NOMO-1 treated with DMSO at 0.1 percent for 48 hours (cell line): Measurements from ENCODE around the gene WDR86.

Experiments
- DNase-seq: peaks from one replicate; lab custom pipeline; 2025; ENCODE audit not compliant: unreplicated experiment; lab: John Stamatoyannopoulos, UW

WDR86 gene

DNA sequence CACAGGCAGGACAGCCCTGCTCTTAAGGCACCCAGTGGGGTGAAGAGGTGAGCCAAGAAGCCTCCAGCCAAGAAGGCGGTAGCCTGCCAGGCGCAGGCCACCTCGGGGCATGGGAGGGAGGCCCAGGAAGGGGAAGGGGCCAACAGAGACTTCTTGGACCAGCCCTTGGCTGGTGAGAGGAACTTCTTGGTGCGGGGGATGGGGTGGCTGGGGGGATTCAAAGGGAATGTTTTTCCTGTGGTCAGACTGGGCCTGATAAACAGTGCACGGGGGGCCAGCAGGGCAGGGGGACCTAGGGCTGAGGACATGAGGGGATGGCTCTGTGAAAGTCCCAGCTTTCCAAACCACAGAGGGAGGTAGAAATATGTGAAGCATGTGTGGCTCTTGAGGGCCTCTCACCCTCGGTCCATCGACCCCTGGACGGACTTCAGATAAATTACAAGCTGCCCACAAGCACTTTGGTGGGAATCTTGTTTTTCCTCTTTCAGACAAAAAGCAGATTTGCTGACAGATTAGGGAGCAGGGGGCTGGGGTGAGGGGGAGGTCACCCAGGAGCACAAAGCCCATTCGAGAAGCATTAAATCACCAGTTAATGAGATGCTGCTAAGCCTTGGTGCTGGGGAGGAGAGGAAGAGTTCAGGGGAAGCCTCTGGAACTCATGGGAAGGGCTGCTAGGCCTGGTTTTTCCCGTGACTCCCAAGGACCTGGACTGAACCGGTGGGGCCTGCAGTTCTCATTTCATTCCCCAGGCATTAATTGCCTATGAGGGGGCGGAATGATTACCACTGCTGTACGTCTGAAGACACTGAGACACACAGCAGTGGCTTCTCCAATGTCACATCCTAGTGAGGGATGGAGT lies 18.8 kb upstream of the WDR86 start:
- DNase-seq, result no peak

DNA sequence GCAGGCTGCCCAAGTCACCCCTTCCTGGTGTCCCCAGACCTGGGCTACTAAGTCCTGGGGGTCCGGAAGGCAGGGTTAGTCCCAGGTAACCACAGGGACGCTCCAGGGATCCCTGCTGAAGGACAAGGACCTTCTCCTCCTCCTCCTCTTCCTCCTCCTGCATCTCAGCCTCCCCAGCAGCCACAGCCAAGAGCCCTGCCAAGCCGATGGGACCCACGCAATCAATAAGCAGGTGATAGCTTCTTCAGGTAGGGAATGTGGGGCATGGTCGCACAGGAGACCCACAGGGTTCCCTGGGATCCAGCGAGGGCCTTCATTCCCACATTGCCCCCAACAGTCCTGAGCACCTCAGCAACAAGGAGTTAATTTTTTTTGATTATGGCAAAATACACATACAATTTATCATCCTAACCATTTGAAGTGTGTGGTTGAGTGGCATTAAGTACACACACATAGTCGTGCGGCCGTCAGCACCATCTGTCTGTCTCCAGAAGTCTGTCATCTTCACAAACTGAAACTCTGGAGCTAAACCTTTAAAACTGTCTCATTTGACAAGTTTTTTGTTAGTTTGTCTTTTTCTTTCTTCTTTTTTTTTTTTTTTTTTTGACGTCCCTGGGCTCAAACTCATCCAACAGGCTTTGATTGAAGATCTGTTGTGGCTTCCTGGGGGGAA lies 18.0 kb upstream of the WDR86 start:
- DNase-seq, result no peak

DNA sequence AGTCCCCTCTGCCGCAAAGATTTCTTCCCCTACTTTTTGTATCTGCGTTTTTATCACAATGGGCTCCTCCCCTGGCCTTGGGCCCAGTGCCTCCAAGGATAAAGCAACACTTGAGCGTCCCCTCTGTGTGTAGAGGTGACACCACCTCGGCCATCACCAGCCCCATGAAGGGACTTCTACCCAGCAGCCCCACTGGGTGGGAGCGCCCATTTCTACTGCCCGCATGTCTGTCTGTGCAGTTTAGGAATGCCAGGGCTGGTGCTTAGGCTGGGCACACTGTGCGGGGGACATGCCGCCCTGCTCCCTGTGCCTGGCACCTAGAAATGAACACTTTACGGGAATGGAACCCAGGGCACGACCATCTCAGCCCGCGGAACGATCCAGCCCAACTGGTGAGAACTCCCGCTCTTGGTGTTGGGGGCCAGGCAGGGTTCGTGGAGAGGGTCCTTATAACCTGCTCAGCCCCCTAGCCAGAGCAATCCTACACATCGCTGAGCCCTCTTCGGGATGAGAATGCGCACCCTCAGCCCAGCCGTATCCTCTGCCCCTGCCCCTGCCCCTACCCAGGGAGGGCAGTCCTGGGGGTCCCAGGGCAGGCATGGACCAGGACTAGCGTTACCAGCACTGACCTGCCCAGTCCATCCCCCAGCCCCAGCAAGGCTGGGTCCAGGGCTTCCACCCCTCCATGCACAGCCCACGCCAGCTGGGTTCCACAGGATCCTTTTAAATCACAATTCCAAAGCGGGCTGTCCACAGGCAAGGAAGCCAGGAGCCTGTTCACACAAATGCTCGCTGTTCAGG lies 17.3 kb upstream of the WDR86 start:
- DNase-seq, result no peak

DNA sequence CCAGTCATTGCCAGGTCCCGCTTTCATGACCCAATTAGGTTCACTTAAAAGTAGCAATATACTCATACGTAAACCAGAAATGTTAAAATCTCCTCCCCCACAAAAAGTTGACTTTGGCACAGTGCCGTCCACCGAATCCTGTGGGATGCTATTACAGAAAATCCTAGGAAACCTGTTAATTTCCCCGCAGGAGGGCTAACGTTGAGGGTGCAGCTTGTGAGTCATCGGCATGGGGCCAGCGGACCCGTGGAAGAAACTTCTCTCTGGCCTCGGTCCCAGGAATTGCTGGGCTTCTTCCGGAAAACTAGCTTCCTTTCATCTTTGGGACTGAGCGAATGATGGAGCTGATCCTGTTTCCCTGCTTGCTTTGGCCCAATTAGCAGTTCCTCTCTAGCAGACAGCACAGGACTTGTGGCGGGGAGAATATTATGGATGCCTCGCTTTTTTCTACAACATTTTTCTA lies 16.6 kb upstream of the WDR86 start:
- DNase-seq, result no peak

DNA sequence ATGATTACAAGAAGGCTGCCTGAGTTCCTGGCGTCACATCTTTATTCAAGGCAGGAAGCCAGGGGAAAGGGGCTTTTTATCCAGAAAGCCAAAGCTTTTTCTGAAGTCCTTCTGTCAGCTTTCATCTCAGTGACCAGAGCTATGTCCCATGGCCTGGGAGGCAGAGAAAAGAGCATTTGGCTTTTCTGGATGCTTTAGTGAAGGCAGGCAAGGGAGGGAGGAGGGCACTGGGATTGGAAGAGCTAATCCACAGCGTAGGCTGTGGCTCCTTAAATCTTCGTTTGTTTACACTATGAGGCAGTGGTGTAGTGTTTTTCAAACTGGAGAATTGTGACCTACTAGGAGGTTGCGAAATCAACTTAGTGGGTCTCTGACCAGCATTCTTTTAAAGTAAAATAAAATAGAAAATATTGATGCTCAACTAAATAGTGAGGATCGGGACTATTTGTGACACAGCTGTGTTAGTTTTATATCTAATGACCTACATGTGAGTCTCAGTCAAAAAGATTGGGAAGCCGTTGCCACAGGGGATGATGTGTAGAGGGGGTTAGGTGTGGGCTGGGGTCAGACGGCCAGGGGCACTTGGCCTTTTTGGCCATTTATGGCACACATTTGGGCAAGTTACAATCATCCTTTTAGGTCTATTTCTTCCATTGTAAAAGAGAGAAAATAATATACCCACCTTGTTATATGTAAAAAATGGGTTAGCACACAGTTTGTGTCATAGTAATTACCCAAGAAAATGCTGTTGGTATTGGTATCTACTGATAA lies 16.0 kb upstream of the WDR86 start:
- no peak for DNase-seq

DNA sequence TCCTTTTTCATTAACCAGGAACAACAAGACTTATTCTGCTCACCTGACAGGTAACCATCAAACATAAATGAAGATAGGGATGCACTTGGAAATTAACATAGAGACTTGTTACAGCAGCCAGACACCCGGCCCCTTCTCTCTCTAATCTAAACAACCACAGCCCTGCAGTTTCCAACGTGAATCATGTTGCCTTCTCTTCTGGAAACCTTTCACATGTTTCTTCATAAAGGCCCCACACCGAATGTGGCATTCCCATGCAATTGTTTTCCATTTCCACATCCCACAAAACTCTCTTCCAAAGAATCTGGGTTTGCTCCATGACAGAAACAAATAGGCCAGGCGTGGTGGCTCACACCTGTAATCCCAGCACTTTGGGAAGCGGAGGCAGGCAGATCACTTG lies 15.0 kb upstream of the WDR86 start:
- no peak for DNase-seq

DNA sequence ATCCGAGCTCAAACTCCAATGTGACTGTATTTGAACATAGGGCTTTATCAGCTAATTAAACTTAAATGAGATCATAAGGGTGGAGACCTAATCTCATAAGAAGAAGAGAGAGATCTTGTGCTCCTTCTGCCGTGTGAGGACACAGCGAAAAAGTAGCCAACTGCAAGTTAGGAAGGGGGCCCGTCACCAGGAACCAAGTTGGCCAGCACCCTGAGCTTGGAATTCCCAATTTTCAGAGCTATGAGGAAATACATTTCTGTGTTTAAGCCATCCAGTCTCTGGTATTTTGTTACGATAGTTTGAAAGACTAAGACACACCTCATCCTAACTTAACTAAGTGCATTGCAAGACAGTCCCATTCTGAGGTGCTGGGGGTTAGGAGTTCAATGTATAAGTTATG lies 14.1 kb upstream of the WDR86 start:
- no peak for DNase-seq

DNA sequence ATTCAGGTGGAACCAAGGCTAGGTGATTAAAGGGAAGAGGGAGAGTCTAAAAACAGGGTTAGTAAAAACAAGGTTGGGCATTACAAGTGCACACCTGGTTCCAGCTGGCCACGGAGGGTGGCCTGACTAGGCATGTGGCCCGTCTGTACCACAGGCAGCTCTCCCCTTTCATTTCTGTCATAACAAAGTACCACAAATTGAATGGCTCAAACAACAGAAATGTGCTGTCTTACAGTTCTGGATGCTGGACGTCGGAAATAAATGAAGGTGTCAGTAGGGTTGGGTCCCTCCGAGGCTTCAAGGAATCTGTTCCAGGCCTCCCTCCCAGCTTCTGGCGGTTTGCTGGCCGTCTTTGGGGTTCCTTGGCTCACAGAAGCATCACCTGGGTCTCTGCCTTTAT lies 13.4 kb upstream of the WDR86 start:
- no peak for DNase-seq

DNA sequence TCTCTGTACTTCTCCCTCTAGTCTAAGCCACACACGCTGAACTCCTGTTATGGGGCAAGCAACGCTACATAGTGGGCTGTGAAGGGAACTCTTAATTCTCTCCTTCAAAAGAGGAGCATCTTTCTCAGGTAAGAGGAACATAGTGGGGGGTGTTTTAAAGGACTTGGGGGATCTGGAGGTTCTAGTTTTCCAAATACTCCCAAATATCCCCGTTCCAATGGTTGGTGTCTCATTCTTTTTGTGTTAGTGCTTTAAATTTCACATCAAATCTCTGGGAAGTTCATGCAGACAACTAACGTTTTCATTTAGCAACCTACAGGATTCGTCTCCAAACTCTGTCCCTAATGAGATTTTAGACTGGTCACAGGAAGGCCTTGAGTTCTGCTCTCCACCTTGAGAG lies 12.4 kb upstream of the WDR86 start:
- DNase-seq, result no peak

DNA sequence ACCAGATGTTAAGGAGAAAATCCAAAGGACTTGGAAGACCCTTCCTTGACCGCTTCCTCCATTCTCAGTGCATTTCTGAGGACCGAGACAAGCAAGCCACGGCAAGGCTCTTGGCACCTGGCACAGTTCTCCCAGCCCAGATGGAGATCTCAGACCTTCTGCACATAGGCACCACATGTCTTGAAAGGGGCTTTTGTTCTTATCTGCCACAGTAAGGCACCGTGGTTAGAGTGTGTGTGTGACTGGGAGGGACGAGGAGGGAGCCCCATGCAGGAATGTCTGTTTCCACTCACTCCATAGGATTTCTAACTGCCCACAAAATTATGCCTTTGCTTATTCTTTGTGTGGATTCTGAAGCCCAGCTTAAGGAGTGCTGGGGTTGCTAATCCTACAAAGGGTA lies 10.3 kb upstream of the WDR86 start:
- DNase-seq, result no peak

DNA sequence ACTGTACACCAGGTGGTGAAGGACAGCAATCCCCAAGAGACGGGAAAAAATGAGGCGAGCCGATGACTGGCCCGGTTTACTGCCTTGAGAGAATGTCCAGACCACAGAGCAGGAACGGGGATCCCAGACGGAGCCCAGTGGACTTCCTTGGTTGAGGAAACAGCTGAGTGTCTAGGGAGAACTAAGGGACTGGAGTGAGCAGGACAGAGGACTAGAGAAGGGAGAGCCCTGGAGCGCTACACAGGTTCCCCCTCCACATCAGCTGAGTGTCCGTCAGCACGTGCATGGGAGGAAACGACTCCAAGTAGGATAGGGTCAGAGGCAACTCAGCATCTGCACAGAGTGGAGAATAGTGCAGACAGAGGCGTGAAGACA lies 7.1 kb upstream of the WDR86 start:
- DNase-seq, result no peak

DNA sequence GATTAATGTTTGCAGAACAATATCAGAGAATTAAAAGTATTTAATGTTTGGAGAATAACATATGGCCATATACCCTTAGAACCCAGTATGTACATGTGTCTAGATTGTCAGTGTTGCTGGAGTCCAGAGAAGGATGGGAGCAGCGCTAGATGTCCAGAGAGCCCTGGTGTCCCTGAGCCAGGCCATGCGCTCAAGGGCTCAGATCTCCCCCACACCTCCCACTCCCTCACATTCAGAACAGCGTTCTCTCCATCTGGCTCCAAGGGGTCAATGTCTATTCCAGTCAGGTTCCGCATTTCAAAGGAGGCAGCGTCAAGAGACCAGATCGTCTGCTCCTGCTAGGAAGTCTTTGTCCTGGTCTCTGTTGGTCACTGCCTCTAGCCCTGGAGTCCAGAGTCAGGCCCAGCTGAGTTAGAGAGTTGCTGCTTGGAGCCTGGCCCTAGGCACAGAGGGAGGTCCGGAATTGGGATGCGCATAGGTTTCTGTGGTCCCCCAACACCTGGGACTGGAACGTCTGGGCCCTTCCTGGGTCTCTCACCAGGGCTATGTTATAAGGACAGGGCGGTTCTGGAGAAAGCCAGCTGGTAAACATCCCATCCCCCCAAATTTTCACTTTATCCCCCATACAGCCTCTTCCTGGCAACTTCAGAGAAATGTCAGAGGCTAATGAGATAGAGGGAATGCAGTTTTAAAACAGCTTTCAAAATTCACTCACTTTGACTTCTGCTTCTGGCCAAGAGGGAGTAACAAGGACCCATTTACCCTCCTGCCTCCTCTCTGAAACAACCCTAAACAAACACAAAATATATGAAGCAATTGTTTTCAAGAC lies 6.5 kb upstream of the WDR86 start:
- DNase-seq, result no peak

DNA sequence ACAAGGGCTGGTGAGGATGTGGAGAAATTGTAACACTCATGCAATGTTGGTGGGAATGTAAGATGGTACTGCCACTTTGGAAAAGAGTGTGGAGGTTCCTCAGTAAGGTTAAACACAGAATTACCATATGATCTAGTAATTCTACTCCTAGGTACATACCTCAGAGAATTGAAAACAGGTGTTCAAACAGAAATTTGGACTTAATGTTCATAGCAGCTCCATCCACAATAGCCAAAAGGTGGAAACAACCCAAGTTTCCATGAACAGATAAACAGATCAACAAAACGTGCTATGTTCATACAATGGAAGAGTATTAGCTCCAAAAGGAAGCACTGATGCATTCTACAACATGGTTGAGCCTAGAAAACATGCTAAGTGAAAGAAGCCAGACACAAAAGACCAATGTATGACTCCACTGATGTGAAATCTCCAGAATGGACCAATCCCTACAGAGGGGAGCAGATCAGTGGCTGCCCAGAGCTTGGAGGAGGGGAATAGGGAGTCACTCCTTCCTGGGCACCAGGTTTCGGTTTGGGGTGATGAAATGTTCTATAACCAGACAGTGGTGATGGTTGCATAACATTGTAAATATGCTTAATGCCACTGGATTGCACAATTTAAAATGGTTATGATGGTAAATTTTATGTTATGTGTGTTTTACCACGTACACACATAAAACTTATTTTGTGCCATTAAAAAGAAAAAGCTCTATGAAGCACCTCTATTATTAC lies 5.7 kb upstream of the WDR86 start:
- peak; percentile 83 for DNase-seq

DNA sequence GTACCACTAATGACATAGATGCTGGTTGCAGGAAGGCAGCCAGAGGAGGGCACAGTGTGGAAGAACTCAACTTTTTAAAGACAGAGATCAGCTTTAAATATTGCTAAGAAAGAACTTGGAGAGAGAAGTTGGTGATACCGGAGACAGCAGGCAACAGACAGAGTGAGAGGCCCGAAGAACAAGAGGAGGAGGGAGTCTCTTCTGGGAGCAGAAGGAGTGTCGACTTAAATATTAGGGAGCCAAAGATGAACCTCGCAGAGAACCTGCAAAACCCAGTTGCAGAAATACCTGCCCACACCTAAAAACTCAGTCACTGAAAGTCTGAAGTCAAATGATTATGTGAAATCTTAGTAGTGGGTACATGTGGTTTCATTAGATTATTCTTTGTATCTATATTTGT lies 3.4 kb upstream of the WDR86 start:
- no peak for DNase-seq

DNA sequence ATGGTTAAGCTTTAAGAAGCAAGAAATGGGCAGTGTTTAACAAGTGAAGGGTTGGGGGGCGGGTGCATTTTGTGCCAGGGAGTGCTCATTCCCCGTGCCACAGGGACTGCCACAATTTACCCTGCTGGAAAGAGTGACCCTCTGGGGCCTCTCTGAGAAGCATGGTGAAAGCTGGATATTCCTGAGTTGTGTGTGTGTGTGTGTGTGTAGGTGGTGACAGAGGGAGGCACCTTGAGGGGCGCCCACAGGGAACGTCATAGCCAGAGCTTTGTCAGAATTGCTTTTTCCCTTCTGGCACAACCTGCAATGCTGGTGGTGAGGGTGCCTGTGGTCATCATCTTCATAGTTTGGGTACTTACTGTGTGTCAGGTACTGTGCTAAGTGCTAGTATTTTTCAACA lies 2.5 kb upstream of the WDR86 start:
- no peak for DNase-seq

DNA sequence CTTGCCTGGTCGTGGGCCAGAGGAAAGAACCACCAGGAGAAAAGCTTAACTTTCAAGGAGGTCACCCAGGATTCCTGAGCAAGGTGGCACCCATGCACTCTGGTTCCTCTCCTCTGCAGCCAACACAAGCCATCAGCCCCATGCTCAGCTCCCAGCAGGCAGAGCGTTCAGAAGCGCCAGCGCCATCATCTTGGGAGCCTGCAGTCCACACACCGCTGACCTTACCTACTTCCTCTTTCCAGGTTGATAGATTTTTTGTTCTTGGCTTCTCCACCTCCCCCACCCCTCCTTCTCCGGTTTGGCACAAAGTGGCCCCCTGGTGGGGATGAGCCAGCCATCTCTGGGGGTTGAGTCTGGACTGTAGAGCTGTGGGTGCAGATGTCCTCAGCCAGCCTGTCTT lies 1.7 kb upstream of the WDR86 start:
- DNase-seq, result peak; percentile 53

DNA sequence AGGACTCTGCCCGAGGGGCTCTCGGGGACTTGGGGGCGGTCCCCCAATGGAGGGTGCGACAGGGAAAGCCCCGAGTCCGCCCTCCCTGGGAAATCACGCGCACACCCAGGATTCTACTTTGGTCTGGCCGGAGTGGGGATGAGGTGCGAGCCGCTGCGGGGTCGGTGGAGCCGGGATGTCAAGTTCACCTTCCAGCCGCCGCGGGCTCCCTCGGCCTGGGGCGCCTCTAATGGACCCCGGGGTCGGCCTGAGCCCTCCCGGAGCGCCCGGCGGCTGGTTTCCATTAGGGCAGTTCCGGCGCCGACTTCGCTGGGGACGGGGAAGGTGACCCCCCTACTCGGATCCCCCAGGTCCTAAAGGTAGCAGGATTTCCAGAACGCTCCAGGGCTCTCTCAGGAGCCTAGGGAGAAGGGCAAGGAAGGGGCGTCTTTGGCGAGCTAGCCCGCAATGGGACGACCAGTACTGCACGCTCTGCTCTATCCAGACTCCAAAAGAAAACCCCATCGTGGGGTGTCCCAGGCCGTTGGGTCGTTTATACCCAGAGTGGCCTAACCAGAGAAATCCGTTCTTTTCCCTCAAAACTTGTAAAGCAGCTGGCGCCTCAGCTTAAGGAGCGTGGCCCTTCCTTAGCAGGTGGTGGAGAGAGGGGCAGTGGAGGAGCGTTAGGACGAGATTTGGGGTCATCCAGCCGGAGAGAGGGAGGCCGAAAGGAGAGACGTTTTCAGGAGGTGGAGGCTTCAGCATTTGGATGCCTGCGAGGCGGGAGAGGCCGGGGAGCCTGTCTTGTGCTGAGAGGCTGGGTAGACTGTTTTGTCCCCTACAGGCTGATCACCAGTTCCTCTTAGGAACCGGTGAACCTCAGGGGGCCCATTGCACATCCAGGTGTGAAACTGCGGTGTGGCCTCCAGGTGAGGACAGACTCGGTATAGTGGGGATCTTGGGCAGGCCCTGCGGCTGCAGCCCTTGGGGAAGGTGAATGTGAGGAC lies 860 bp upstream of the WDR86 start:
- no peak for DNase-seq
